HG03457 (cell line): Measurements from ENCODE around the gene FAM120A.

Source experiments
- ATAC-seq: cut with Tn5 transposase; IDR thresholded peaks from one replicate; pipeline ENCODE4 v1.9.1; 2021; ENCODE audit warnings: moderate number of reproducible peaks; ENCODE audit not compliant: unreplicated experiment

Gene FAM120A

GRCh38 chr9:93440896-93441580 is 10.4 kb upstream of the FAM120A start:
- ATAC-seq, result no peak

GRCh38 chr9:93446073-93446472 is 5.4 kb upstream of the FAM120A start:
- no peak for ATAC-seq

- no peak for ATAC-seq
Observed at GRCh38 chr9:93447655-93448054, 3.8 kb upstream of the FAM120A start.

- ATAC-seq, result no peak
Observed at GRCh38 chr9:93451849-93452709, 594 bp downstream of the FAM120A start.

GRCh38 chr9:93452710-93453046 is 1.2 kb downstream of the FAM120A start:
- no peak for ATAC-seq

GRCh38 chr9:93453047-93453914 is 1.8 kb downstream of the FAM120A start, which contains the start of gene FAM120AOS:
FAM120AOS (minus strand) TSS chr9:93453581; CDS start chr9:93452709, 872 bp downstream.
- ATAC-seq, result peak; percentile 53

- ATAC-seq, result no peak
Observed at GRCh38 chr9:93456022-93456421, 4.5 kb downstream of the FAM120A start.

GRCh38 chr9:93456504-93456903 is 5.0 kb downstream of the FAM120A start:
- ATAC-seq, result no peak

GRCh38 chr9:93457006-93457405 is 5.5 kb downstream of the FAM120A start:
- ATAC-seq, result no peak

- no peak for ATAC-seq
Observed at GRCh38 chr9:93458712-93459111, 7.2 kb downstream of the FAM120A start.

- no peak for ATAC-seq
Observed at GRCh38 chr9:93459432-93459847, 8.0 kb downstream of the FAM120A start.

- ATAC-seq, result no peak
Observed at GRCh38 chr9:93460689-93461413, 9.4 kb downstream of the FAM120A start.

GRCh38 chr9:93461414-93461743 is 9.9 kb downstream of the FAM120A start:
- no peak for ATAC-seq

- ATAC-seq, result no peak
Observed at GRCh38 chr9:93461821-93462220, 10.3 kb downstream of the FAM120A start.

GRCh38 chr9:93463638-93464248 is 12.3 kb downstream of the FAM120A start:
- ATAC-seq, result no peak

- ATAC-seq, result no peak
Observed at GRCh38 chr9:93464395-93464794, 12.9 kb downstream of the FAM120A start.

GRCh38 chr9:93464876-93465275 is 13.4 kb downstream of the FAM120A start:
- no peak for ATAC-seq

GRCh38 chr9:93465855-93466254 is 14.4 kb downstream of the FAM120A start:
- no peak for ATAC-seq

GRCh38 chr9:93466416-93467061 is 15.1 kb downstream of the FAM120A start:
- ATAC-seq, result no peak

GRCh38 chr9:93467062-93467416 is 15.6 kb downstream of the FAM120A start:
- no peak for ATAC-seq
